Islet precursor cell (in vitro differentiated cells): ENCODE measurements around the gene SUPT6H.
"Not testable (repeated sequence)": the region's sequence is repeated elsewhere in the genome, so short reads cannot be mapped to it uniquely, and the experiment has no call there.

Experiments used
- DNase-seq: peaks from one replicate; pipeline ENCODE4 v3.0.0-alpha.2; 2018

The SUPT6H gene

DNA sequence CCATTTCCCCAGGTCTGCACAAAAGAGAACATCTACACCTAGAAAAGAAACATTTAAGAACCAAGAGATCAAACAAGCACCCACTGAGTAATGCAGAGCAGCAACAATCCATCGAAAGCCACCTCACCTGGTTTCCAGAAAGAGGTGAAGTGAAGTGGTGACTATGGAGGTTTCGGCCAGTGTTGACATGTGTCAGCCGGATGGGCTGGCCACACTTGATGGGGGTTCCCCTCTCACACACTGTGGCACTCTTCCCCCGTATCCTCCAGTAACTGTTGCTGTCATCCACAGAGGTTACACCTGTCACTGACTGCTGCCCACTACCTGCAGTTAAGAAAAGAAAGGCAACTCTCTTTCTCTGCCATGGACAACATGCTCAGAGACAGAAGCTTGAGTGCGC lies 6.8 kb upstream of the SUPT6H start:
- no peak for DNase-seq

DNA sequence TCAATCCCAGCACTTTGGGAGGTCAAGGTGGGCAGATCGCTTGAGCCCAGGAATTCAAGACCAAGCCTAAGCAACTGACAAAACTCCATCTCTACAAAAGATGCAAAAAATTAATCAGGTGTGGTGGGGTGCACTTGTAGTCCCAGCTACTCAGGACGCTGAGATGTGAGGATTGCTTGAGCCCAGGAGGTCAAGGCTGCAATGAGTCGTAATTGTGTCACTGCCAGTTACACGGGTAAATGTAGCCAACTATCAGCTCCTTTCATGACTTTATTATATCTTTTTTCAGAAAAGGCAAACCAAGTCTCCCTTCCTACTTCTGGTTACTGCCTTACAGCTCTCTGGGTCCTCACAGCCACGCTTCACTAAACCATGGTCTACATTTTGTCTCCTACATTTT lies 4.2 kb upstream of the SUPT6H start:
- DNase-seq: no peak

DNA sequence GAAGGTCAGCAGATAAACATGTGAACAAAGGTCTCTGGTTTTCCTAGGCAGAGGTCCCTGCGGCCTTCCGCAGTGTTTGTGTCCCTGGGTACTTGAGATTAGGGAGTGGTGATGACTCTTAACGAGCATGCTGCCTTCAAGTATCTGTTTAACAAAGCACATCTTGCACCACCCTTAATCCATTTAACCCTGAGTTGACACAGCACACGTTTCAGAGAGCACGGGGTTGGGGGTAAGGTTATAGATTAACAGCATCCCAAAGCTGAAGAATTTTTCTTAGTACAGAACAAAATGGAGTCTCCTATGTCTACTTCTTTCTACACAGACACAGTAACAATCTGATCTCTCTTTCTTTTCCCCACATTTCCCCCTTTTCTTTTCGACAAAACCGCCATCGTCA lies 3.7 kb upstream of the SUPT6H start:
- DNase-seq: not testable (repeated sequence)

DNA sequence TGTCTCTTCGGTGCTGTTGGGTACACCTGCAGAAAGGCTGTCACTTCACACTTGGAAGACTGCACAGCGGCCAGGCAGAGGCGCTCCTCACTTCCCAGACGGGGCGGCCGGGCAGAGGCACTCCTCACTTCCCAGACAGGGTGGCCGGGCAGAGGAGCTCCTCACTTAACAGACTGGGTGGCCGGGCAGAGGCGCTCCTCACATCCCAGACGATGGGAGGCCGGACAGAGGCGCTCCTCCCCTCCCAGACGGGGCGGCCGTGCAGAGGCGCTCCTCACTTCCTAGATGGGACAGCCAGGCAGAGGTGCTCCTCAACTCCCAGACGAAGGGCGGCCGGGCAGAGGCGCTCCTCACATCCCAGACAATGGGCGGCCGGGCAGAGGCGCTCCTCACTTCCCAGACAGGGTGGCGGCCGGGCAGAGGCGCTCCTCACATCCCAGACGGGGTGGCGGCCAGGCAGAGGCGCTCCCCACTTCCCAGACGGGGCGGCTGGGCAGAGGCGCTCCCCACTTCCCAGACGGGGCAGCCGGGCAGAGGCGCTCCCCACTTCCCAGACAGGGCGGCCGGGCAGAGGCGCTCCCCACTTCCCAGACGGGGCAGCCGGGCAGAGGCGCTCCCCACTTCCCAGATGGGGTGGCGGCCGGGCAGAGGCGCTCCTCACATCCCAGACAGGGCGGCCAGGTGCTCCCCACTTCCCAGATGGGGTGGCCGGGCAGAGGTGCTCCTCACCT lies 3.1 kb upstream of the SUPT6H start:
- DNase-seq: not testable (repeated sequence)

DNA sequence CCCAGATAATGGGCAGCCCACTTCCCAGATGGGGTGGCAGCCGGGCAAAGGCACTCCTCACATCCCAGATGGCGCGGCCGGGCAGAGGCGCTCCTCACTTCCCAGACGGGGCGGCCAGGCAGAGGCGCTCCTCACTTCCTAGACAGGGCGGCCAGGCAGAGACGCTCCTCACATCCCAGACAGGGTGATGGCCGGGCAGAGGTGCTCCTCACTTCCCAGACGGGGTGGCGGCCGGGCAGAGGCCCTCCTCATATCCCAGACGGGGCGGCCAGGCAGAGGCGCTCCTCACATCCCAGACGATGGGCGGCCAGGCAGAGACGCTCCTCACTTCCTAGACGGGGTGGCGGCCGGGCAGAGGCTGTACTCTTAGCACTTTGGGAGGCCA lies 2.5 kb upstream of the SUPT6H start:
- DNase-seq: not testable (repeated sequence)

DNA sequence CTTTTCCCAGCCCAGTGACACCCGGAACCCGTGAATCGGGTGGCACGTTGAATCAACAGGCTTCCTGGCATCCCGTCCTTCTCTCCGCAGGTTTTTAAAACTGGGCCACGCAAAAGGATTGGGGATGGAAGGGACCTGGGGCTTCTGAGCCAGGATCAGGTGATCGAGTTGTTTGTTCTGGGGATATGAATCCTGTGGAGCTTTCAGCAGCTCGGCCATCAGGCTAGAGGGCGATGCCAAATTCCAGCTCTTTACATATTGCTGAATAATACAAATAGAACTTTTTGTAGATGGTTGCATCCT lies 473 bp downstream of the SUPT6H start:
- no peak for DNase-seq

DNA sequence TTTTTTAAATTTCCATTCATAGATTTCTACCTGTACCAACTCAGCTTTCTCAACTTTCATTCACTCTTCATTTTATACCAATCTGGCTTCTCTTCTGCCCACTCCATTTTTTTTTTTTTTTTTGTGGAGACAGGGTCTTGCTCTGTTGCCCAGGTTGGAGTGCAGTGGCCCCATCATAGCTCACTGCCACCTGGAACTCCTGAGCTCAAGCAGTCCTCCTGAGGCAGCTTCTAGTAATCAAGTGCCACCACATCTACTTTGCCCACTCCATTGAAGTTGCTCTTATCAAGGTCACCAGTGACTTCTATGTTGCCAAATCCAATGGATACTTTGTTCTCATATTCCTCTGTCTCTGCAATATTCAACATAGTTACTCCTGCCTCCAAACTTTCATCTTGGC lies 1.7 kb downstream of the SUPT6H start:
- DNase-seq: no peak

DNA sequence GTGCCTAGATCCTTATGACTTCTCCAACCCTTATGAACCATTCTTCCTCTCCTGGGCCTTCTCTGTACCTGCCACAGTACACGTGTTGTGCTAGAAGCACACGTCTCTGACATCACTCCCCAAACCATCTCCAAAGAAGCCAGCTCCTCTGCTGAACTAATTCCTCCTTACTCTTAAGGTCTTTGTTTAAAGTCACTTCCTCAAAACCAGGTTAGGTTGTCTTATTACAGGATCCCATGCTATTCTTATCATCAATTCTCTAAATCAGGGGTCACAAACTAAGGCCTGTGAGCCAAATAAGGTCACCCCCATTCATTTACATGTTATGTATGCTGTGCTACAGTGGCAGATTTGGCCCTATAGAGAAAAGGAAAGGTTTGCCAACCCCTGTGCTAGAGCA lies 4.0 kb downstream of the SUPT6H start:
- DNase-seq: no peak

DNA sequence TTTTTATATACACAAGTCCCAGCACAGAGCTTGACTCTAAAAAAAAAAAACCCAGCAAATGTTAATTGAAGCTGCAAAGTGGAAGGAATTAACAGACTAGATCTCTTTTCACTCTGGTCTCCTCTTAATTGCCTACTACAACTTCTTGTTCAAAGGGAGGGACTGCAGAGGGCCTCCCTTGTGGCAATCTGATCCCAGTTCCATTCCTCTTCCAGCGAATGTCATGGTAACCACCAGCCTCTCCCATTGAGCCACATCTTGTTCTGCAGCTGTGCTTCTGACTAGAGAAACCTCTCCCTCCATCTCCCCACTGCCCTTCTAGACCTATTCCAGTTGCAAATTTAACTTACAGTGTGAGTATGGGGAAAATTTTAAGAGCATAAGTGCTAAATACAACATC lies 5.9 kb downstream of the SUPT6H start:
- no peak for DNase-seq

DNA sequence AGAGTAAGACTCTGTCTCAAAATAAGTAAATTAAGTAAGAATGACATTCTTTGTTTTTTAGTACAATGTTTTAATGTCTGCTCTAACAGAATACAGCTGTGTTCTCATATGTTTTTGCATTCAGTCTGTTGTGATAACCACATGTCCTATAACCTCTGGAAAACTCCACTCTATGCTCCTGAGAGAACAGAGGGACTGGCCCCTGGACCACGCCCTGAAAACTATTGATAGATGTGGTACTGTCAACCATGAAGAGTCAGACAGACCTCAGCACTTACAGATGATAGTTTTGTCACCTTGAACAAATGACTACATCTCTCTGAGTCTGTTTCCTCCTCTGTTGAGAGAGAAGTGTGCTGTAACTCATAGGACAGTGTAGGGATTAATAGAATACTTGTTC lies 7.9 kb downstream of the SUPT6H start:
- DNase-seq: no peak

DNA sequence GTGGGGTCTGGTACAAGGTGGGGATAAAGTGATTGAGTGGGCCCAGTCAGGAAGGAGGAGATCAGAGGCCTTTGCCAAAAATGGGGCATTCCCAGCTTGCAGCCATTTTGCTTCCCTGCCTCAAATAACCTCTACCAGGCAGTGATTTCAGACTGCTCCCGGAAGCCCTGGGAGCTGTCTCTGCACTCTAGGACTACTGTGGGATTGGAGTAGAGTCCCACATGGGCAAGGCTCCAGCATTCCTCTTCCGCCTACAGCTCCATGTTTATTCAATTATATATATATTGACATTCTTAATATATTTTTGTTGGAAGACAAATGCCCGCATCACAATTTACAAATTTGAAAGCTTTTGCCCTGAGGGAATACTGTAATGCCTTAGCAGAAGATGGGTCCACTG lies 13.5 kb downstream of the SUPT6H start:
- DNase-seq: no peak

DNA sequence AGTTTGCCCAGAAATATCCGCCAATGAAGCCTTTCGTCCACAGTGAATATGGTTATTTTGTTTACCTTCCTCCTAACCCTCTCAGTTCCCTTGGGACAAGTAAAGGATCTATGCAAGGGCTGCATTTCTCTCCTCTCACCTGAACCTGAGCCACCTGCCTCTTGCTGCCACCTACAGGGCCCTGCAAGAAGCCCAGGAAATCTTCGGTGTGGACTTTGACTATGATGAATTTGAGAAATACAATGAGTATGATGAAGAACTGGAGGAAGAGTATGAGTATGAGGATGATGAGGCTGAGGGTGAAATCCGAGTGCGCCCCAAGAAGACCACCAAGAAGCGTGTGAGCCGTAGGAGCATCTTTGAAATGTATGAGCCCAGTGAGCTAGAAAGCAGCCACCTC lies 14.0 kb downstream of the SUPT6H start:
- no peak for DNase-seq

DNA sequence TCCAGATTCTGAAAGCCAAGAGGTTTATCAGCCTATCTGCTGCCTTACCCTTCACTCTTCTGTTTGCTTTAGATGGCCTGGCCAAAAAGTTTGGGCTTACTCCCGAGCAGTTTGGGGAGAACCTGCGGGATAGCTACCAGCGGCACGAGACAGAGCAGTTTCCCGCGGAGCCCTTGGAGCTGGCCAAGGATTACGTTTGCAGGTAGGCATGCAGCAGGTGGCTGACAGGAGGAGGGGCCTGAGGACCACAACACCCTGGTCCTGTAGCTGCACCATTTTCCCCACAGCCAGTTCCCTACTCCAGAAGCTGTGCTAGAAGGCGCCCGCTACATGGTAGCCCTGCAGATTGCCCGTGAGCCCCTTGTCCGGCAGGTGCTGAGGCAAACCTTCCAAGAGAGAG lies 20.6 kb downstream of the SUPT6H start:
- DNase-seq: no peak

DNA sequence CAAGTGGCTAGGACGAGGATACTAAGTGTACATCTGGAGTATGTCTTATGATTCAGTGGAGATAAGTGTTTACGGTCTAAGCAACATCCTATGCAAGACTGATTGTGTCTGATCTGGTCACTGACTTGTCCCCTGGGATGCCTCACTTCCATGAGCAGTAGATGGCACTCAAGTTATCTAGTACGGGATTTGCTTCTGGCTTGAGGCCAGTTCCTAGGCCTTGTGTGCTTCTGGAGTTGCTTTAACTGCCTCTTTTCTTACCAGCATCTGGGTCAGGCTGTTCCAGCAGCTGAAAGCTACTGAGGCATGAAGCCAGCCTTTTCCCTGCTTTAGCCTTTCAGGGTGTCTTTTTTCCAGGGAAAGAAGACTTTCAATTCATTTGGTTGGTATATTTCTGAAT lies 23.0 kb downstream of the SUPT6H start:
- DNase-seq: peak; percentile 60

DNA sequence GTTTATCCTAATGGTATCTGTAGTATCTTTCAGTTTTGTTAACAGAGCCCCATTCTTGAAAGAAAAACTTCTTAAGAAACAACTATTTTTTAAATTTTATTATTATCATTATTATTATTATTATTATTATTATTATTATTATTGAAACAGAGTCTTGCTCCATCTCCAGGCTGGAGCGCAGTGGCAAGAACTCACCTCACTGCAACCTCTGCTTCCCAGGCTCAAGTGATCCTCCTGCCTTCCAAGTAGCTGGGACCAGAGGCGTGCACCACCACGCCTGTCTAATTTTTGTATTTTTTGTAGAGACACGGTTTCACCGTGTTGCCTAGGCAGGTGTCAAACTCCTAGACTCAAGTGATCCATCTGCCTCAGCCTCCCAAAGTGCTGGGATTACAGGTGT lies 23.4 kb downstream of the SUPT6H start:
- DNase-seq: no peak

DNA sequence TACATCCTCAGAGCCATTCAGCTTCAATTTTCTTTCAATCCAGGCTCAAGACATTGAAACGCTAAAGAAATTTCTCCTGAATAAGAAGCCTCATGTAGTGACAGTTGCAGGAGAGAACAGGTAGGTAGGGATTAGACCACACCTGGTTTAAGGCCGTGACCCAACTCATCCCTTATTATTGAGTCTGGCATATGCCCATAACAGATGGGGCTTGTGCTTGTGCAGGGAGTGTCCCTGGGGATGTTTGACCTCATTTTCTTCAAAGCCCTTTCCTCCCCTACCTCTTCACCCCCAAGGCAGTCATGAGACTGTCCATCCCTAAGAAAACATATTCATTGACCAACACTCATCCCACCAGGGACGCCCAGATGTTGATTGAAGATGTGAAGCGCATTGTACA lies 24.3 kb downstream of the SUPT6H start:
- no peak for DNase-seq

DNA sequence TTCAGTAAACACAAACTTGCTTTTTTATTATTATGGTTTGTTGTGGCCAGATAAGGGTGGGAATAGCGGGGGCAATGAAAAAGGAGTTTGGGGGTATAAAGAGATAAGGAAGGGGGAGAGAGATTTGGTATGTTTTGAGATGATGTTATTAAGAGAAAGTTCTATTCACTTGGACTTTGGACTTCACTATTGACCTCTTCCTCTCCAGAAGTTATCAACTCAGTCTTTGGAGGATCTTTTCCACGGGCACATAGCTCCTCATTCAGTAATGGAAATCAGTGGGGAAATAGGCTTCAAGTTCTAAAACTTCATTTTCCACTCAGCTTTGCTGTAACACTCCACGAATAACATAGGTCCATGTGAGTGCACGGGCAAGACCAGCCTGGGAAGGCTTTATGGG lies 26.5 kb downstream of the SUPT6H start:
- no peak for DNase-seq

DNA sequence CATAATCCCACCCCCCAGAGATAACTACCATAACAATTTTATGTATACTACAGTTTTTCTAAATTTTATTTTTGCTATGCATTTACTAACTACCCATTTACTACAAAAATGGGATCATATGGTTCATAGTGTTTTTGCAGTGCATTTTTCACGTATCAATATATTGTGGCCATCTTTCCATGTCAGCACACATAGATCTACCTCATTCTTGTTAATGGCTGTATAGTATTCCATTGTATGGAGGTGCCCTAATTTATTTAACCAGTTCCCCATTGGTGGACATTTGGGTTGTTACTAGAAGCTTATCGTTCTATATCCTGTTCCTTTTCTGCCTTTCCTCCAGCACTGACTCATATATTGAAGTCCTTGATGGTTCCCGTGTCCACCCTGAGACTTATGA lies 27.0 kb downstream of the SUPT6H start:
- no peak for DNase-seq

DNA sequence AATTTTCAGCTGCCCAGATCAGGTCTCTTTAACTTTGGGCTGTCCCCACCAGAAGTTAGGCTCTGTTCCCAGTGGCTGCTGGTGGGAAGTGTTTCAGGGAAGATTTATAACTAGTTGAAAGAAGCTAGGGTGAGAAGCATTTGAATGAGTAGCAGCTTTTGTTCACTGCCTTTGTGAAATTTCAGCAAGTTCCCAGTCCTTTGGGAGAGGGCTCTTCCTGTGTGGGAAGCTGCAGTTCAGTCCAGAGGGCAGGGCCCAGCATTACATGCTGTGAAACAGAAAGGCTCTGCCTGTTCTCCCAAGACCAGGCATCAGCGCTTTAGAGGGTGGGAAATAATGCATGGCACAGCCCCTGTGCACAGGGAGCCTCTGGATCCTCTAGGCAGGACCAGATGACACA lies 31.9 kb downstream of the SUPT6H start:
- DNase-seq: no peak

DNA sequence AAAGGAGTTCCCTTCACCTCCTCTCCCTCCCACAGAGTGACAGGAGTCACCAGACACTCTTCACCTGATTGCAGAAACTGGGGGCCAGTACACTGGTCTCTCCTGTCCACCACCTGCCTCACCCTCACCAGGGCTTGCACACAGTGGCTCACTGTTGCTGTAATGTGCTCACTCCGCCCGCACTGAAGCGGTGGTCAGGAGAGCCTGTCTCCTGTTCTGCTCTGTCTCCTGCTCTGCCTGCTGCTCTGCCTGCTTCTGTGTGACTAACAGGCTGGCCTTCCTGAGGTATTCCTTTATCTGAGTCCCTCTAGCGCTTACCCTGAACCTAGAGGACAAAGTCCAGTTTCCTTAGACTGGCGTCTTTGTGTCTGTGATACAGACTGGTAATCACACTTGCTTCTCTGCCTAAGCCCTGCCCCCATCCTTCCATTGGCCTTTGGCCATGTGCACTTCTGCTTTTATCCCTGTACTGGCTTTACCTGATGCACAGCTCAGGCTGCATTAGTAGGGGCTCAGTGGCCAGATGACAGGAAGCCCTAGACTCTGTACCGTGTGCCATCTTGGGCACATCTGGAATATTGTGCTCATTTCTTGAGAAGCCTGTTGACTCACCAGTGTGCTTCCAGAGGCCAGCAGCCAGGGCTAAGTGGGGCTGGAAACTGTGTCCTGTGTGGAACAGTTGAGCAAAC lies 36.4 kb downstream of the SUPT6H start:
- no peak for DNase-seq

DNA sequence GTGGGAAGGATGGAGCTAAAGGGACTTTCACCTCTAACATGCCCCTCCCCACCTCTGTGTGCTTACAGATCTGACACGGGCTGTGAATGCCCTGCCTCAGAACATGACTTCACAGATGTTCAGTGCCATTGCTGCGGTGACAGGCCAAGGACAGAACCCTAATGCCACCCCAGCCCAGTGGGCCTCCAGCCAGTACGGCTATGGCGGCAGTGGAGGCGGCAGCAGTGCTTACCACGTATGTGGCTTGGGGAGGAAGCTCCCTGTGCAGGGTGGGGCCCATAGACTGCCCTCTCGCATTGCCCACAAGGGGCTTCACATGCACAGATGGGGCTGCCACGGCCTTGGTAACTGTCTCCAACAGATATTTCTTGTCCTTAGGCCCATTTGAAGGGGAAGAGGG lies 38.3 kb downstream of the SUPT6H start:
- DNase-seq: no peak

DNA sequence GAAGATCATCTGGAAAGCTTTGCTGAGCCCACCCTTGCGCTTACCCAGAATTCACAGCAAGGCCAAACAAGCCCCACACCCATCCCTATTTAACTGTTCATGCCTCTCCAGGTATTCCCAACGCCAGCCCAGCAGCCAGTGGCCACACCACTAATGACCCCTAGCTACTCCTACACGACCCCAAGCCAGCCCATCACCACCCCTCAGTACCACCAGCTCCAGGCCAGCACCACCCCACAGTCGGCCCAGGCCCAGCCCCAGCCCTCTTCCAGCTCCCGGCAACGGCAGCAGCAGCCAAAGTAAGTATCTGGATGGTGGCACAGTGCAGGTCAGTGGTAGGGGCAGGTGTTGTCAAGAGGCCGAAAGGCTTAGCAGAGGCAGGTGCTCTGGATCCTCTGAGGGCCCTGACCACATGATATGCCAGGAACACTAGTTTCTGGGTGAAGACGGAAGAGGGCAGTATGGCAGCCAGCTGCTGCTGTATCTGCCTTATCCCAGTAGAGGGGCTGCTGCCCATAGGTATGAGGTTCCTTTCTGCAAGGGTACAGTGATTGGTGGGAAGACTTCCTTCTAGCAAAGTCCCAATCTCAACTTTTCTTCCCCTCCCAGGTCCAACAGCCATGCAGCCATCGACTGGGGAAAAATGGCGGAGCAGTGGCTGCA lies 39.0 kb downstream of the SUPT6H start:
- peak; percentile 56 for DNase-seq

DNA sequence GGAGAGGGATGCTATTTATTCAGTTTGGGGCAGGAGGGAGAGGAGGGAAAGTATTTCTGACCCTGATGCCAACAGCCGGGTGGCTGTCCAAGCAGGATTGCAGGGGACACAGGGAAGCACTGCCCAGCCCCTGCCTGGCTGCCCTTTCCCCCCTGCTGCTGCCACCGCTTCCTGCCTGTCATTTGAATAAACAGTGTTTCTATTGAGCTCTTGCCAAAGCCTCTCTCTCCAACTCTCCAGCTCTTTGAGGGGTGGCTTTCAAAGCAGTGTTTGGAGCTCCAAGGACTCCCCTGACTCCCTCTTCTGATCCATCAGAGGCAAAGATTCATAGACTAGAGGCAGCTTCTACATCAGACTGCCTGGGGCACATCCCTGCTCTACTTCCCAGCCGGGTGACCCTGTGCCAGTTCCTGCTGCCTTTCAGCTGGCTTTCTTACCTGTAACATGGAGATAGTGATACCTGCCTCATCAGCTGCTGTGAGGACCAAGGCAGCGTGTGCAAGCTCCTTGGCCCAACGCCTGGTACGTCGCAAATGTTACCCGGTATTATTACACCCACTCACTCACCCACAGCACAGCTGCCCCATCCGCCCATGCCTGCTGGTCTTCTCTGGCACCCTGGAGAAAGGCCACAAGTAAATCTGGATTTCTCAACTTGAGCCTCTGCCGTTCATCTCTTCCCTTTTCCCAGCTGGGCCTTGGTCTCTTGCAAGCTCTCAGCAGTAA lies 40.2 kb downstream of the SUPT6H start:
- DNase-seq: no peak

DNA sequence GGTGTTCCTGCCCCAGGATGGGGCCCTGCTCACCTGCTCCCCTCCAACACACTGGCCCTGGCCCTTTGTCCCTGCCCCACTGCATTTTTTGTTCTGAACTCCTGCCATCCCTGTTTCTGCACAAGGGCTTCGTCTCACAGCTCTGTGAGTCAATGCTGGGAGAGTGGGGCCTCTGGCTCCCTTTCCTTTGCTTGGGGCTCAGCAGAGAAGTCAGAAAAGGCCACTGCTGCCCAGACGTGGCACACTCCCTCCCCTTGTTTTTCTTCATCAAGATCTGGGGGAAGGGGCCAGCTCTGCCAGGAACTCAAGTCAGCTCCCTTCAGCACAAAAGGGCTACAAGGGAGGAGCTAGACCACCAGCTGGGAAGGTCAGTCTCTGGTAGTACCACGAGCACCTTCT lies 40.7 kb downstream of the SUPT6H start:
- peak; percentile 55 for DNase-seq
